WTC11 (cell line): Measurements from ENCODE around the gene RUVBL2.

Experiments
- E2F4 ChIP-seq: sonication (generic); formaldehyde crosslinking; IDR thresholded peaks from 2 replicates; pipeline ENCODE4 v1.8.1; 2022; ENCODE audit warnings: low read depth, mild to moderate bottlenecking, moderate library complexity, missing genetic modification reagents, borderline replicate concordance
- SP1 ChIP-seq: sonication (generic); formaldehyde crosslinking; conservative IDR thresholded peaks from 2 replicates; pipeline ENCODE4 v1.8.1; 2022; ENCODE audit warnings: missing genetic modification reagents
- ZBTB21 ChIP-seq: sonication (generic); formaldehyde crosslinking; IDR thresholded peaks from 2 replicates; pipeline ENCODE4 v1.8.1; 2023; ENCODE audit warnings: mild to moderate bottlenecking, missing genetic modification reagents, borderline replicate concordance
- TF ChIP-seq, protein P1 (sequence below): fragments of 200-600 bp; IDR thresholded peaks from 2 replicates; pipeline ENCODE4 v1.8.0; 2022; ENCODE audit warnings: antibody characterized with exemption

DNA sequence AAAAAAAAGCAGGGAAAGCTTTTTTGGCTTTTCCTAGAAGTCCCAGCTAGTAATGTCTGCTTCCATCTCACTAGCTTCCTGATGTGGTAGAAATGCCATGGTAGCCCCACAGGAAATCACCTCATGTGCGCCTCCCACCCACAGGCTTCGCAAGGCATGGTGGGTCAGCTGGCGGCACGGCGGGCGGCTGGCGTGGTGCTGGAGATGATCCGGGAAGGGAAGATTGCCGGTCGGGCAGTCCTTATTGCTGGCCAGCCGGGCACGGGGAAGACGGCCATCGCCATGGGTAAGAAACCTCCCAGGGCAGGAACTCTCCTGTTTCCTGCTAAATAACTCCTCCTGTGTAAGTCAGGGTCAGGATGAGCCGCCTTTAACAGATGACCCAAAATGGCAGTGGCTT is 10.4 kb downstream of the RUVBL2 start:
- no peak for TF ChIP-seq ZBTB21
- TF ChIP-seq, protein P1, sequence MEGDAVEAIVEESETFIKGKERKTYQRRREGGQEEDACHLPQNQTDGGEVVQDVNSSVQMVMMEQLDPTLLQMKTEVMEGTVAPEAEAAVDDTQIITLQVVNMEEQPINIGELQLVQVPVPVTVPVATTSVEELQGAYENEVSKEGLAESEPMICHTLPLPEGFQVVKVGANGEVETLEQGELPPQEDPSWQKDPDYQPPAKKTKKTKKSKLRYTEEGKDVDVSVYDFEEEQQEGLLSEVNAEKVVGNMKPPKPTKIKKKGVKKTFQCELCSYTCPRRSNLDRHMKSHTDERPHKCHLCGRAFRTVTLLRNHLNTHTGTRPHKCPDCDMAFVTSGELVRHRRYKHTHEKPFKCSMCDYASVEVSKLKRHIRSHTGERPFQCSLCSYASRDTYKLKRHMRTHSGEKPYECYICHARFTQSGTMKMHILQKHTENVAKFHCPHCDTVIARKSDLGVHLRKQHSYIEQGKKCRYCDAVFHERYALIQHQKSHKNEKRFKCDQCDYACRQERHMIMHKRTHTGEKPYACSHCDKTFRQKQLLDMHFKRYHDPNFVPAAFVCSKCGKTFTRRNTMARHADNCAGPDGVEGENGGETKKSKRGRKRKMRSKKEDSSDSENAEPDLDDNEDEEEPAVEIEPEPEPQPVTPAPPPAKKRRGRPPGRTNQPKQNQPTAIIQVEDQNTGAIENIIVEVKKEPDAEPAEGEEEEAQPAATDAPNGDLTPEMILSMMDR, result no peak
- no peak for TF ChIP-seq E2F4 (CRISPR knock-in tag)
- TF ChIP-seq SP1 (CRISPR knock-in tag), result no peak
